IMR-90 (cell line): ENCODE measurements around the gene UBA3. TPM values are rescaled to one million over a fixed set of nuclear protein-coding genes. Genes with fewer than 3 reads are reported as not detected.

Source experiments
- ATAC-seq: fragments of 200-7000 bp; cut with Tn5 transposase; 2 replicates; pipeline ENCODE4 v1.9.1; 2020; ENCODE audit warnings: low read depth, mild to moderate bottlenecking, moderate library complexity
- BruUV-seq: library from RNA; stranded (reverse); fragments of 400-500 nt; replicated peaks from 2 replicates; lab custom pipeline; 2021; lab: Mats Ljungman, UMichigan
- CTCF ChIA-PET: fragments of 300-600 bp; formaldehyde crosslinking; extraction: SDS; loops from one replicate; lab custom pipeline; 2021; ENCODE audit warnings: antibody characterized with exemption; lab: Yijun Ruan, JAX
- POLR2A ChIA-PET: fragments of 300-600 bp; sonication (Branson Sonifier 250); formaldehyde crosslinking; loops from one replicate; lab custom pipeline; 2022; ENCODE audit warnings: antibody characterized with exemption; ENCODE audit not compliant: unreplicated experiment; lab: Charles Lee
- DNase-seq: peaks from one replicate; pipeline ENCODE4 v3.0.0; 2013
- H2AFZ ChIP-seq: replicated peaks from 2 replicates; pipeline ENCODE3; 2013; ENCODE audit warnings: low read length, mild to moderate bottlenecking; ENCODE audit not compliant: poor library complexity
- H2AK5ac ChIP-seq: 2 replicates; pipeline ENCODE4 v1.6.1; 2013; ENCODE audit warnings: low read depth, low read length, inconsistent platforms
- H2AK9ac ChIP-seq: replicated peaks from 2 replicates; pipeline ENCODE3; 2013; ENCODE audit warnings: mild to moderate bottlenecking, low read depth, low read length, moderate library complexity; ENCODE audit not compliant: poor library complexity
- H2BK120ac ChIP-seq: 2 replicates; pipeline ENCODE4 v1.6.1; 2013; ENCODE audit warnings: low read depth, low read length, inconsistent platforms
- H2BK15ac ChIP-seq: 3 replicates; pipeline ENCODE4 v1.6.1; 2013; ENCODE audit warnings: low read depth, low read length, inconsistent platforms
- H2BK20ac ChIP-seq: 2 replicates; pipeline ENCODE4 v1.6.1; 2013; ENCODE audit warnings: low read depth, mild to moderate bottlenecking, inconsistent platforms, low read length, moderate library complexity
- H2BK5ac ChIP-seq: 2 replicates; pipeline ENCODE4 v1.6.1; 2013; ENCODE audit warnings: mild to moderate bottlenecking, low read depth, low read length, inconsistent platforms; ENCODE audit not compliant: poor library complexity, severe bottlenecking
- H3K14ac ChIP-seq: replicated peaks from 2 replicates; pipeline ENCODE4 v1.6.1; 2013; ENCODE audit warnings: low read depth, low read length, inconsistent platforms
- H3K18ac ChIP-seq: 2 replicates; pipeline ENCODE4 v1.6.1; 2013; ENCODE audit warnings: low read depth, low read length, control low read depth
- H3K23ac ChIP-seq: 2 replicates; pipeline ENCODE4 v1.6.1; 2013; ENCODE audit warnings: low read depth, low read length, inconsistent platforms
- H3K27ac ChIP-seq: 2 replicates; pipeline ENCODE4 v1.5.1; 2013; ENCODE audit warnings: mild to moderate bottlenecking, control low read depth, low read length; ENCODE audit not compliant: insufficient read depth
- H3K27me3 ChIP-seq: 2 replicates; pipeline ENCODE4 v1.6.1; 2013; ENCODE audit warnings: low read length; ENCODE audit not compliant: control insufficient read depth, insufficient read depth
- H3K36me3 ChIP-seq: 2 replicates; pipeline ENCODE4 v1.6.1; 2013; ENCODE audit warnings: low read length, mixed read lengths; ENCODE audit not compliant: control insufficient read depth, insufficient read depth
- H3K4ac ChIP-seq: 2 replicates; pipeline ENCODE4 v1.6.1; 2013; ENCODE audit warnings: low read depth, low read length, inconsistent platforms
- H3K4me1 ChIP-seq: 2 replicates; pipeline ENCODE4 v1.6.1; 2013; ENCODE audit warnings: low read length, mixed read lengths; ENCODE audit not compliant: control insufficient read depth, insufficient read depth
- H3K4me2 ChIP-seq: 2 replicates; pipeline ENCODE4 v1.6.1; 2013; ENCODE audit warnings: low read depth, mild to moderate bottlenecking, control low read depth, low read length, moderate library complexity
- H3K4me3 ChIP-seq: 2 replicates; pipeline ENCODE4 v1.5.1; 2013; ENCODE audit warnings: low read depth, mild to moderate bottlenecking, control low read depth, low read length, moderate library complexity; ENCODE audit not compliant: insufficient read depth
- H3K56ac ChIP-seq: 2 replicates; pipeline ENCODE4 v1.6.1; 2013; ENCODE audit warnings: low read length, inconsistent platforms; ENCODE audit not compliant: insufficient read depth; ENCODE audit errors: extremely low read depth
- H3K79me1 ChIP-seq, 2 experiments: 2 replicates each; pipeline ENCODE4 v1.6.1; 2013; ENCODE audit warnings: low read length in 2 of 2, inconsistent platforms in 1 of 2, low read depth in 1 of 2
- H3K9ac ChIP-seq: 2 replicates; pipeline ENCODE4 v1.6.1; 2013; ENCODE audit warnings: low read depth, low read length, control low read depth
- H3K9me1 ChIP-seq: 2 replicates; pipeline ENCODE4 v1.6.1; 2013; ENCODE audit warnings: low read length, inconsistent platforms; ENCODE audit not compliant: insufficient read depth
- H3K9me3 ChIP-seq: 2 replicates; pipeline ENCODE4 v1.6.1; 2013; ENCODE audit warnings: low read length; ENCODE audit not compliant: control insufficient read depth, insufficient read depth
- H4K20me1 ChIP-seq: 2 replicates; pipeline ENCODE4 v1.6.1; 2013; ENCODE audit warnings: low read length, inconsistent platforms; ENCODE audit not compliant: insufficient read depth
- H4K5ac ChIP-seq: 2 replicates; pipeline ENCODE4 v1.6.1; 2013; ENCODE audit warnings: mild to moderate bottlenecking, low read depth, low read length, control low read depth
- H4K8ac ChIP-seq, 2 experiments: 2 replicates each; pipeline ENCODE4 v1.6.1; 2013; ENCODE audit warnings: low read depth in 2 of 2, low read length in 2 of 2, control low read depth in 1 of 2, inconsistent platforms in 1 of 2
- H4K91ac ChIP-seq: 2 replicates; pipeline ENCODE4 v1.6.1; 2013; ENCODE audit warnings: low read depth, low read length, inconsistent platforms; ENCODE audit not compliant: insufficient read depth
- BHLHE40 ChIP-seq: fragments of 150-350 bp; IDR thresholded peaks from 2 replicates; pipeline ENCODE4 v1.6.1; 2016; ENCODE audit warnings: mild to moderate bottlenecking, low read depth, low read length
- CEBPB ChIP-seq: IDR thresholded peaks from 2 replicates; pipeline ENCODE4 v1.6.1; 2012; ENCODE audit warnings: low read depth, low read length, improper control_type of control experiment
- CHD1 ChIP-seq: IDR thresholded peaks from 2 replicates; pipeline ENCODE4 v1.6.1; 2012; ENCODE audit warnings: low read depth, low read length, improper control_type of control experiment
- CTCF ChIP-seq: conservative IDR thresholded peaks from 2 replicates; pipeline ENCODE4 v1.5.1; 2012; ENCODE audit warnings: mild to moderate bottlenecking, low read depth, low read length, improper control_type of control experiment
- FOS ChIP-seq: fragments of 150-350 bp; IDR thresholded peaks from 2 replicates; pipeline ENCODE4 v1.6.1; 2016; ENCODE audit warnings: low read depth, low read length
- MAFK ChIP-seq: IDR thresholded peaks from 2 replicates; pipeline ENCODE4 v1.6.1; 2012; ENCODE audit warnings: low read depth, low read length, improper control_type of control experiment
- MAZ ChIP-seq: IDR thresholded peaks from 2 replicates; pipeline ENCODE4 v1.6.1; 2012; ENCODE audit warnings: low read depth, mild to moderate bottlenecking, low read length, improper control_type of control experiment, moderate library complexity, borderline replicate concordance
- MXI1 ChIP-seq: IDR thresholded peaks from 2 replicates; pipeline ENCODE4 v1.6.1; 2012; ENCODE audit warnings: low read depth, mild to moderate bottlenecking, low read length, moderate library complexity, borderline replicate concordance
- NFE2L2 ChIP-seq: fragments of 150-350 bp; IDR thresholded peaks from 2 replicates; pipeline ENCODE4 v1.6.1; 2016; ENCODE audit warnings: low read depth, mild to moderate bottlenecking, low read length
- POLR2A ChIP-seq: IDR thresholded peaks from 2 replicates; pipeline ENCODE4 v1.6.1; 2012; ENCODE audit warnings: mild to moderate bottlenecking, low read depth, low read length
- RAD21 ChIP-seq: IDR thresholded peaks from 2 replicates; pipeline ENCODE4 v1.6.1; 2012; ENCODE audit warnings: low read length, improper control_type of control experiment
- RCOR1 ChIP-seq: IDR thresholded peaks from 2 replicates; pipeline ENCODE4 v1.6.1; 2012; ENCODE audit warnings: mild to moderate bottlenecking, low read length, improper control_type of control experiment; ENCODE audit not compliant: insufficient replicate concordance
- RFX5 ChIP-seq: IDR thresholded peaks from 2 replicates; pipeline ENCODE4 v1.8.0; 2012; ENCODE audit warnings: low read depth, mild to moderate bottlenecking, low read length, moderate library complexity
- SMC3 ChIP-seq: fragments of 150-350 bp; IDR thresholded peaks from 2 replicates; pipeline ENCODE4 v1.6.1; 2016; ENCODE audit warnings: low read depth, mild to moderate bottlenecking, antibody characterized with exemption, low read length, moderate library complexity
- WGBS, 2 experiments: methylation state at CpG; one replicate each; pipeline versions ENCODE4 v1.1.5 to v1.1.7; 2013; ENCODE audit warnings: missing lambda C conversion rate in 2 of 2; ENCODE audit not compliant: insufficient read length in 1 of 2; ENCODE audit errors: extremely low coverage in 2 of 2; 5-methylcytosine and 5-hydroxymethylcytosine counted together
- dilution Hi-C: fragments of 300-500 bp; cut with HindIII; formaldehyde crosslinking; loops from one replicate; pipeline ENCODE4 v1.14.3; 2018; ENCODE audit warnings: low sequenced_read_pairs; ENCODE audit not compliant: unreplicated experiment
- in situ Hi-C: fragments of 300-500 bp; cut with MboI; formaldehyde crosslinking; loops from 3 replicates; pipeline ENCODE4 v1.14.3; 2019; ENCODE audit warnings: low sequenced_read_pairs, inconsistent platforms, mixed read lengths
- intact Hi-C: fragments of 100-400 bp; cut with micrococcal nuclease; formaldehyde crosslinking; loops from 2 replicates; pipeline ENCODE4 v1.10.0; 2022
- polyA plus RNA-seq, 3 experiments: library from polyadenylated mRNA; depleted of rRNA; stranded (reverse); fragments of >200 nt; gene quantifications; 2 replicates each; pipeline ENCODE4 v1.2.3, GENCODE V29; 2012; ENCODE audit warnings: low replicate concordance in 1 of 3
- total RNA-seq: library from RNA; depleted of rRNA; stranded (reverse); fragments of >200 nt; gene quantifications from 2 replicates; pipeline ENCODE4 v1.2.3, GENCODE V29; 2012
- TF ChIP-seq, protein P1 (sequence below): fragments of 150-350 bp; IDR thresholded peaks from 2 replicates; pipeline ENCODE4 v1.6.1; 2017; ENCODE audit warnings: mild to moderate bottlenecking, antibody characterized with exemption, low read length, low read depth
- TF ChIP-seq, protein P2 (sequence below): fragments of 150-350 bp; IDR thresholded peaks from 2 replicates; pipeline ENCODE4 v1.6.1; 2016; ENCODE audit warnings: low read depth, mild to moderate bottlenecking, low read length, moderate library complexity, borderline replicate concordance

Gene UBA3
- total and polyA plus RNA-seq, 2 of the 4 experiments (the other 2 are of a cell fraction): 51.8 to 64.3 TPM

- no peak for TF ChIP-seq MAFK
- peak; percentile 72 for TF ChIP-seq CEBPB
- TF ChIP-seq POLR2A: no peak
- TF ChIP-seq MAZ: no peak
- TF ChIP-seq BHLHE40: no peak
- no peak for TF ChIP-seq RFX5
- TF ChIP-seq CTCF: no peak
- no peak for TF ChIP-seq MXI1
- TF ChIP-seq RAD21: no peak
- TF ChIP-seq CHD1: no peak
- TF ChIP-seq, protein P1, sequence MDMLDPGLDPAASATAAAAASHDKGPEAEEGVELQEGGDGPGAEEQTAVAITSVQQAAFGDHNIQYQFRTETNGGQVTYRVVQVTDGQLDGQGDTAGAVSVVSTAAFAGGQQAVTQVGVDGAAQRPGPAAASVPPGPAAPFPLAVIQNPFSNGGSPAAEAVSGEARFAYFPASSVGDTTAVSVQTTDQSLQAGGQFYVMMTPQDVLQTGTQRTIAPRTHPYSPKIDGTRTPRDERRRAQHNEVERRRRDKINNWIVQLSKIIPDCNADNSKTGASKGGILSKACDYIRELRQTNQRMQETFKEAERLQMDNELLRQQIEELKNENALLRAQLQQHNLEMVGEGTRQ: no peak
- no peak for TF ChIP-seq SMC3
- TF ChIP-seq, protein P2, sequence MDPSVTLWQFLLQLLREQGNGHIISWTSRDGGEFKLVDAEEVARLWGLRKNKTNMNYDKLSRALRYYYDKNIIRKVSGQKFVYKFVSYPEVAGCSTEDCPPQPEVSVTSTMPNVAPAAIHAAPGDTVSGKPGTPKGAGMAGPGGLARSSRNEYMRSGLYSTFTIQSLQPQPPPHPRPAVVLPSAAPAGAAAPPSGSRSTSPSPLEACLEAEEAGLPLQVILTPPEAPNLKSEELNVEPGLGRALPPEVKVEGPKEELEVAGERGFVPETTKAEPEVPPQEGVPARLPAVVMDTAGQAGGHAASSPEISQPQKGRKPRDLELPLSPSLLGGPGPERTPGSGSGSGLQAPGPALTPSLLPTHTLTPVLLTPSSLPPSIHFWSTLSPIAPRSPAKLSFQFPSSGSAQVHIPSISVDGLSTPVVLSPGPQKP: no peak
- TF ChIP-seq NFE2L2: no peak
- 0 out of 2 replicates have a peak, but pooled peaks have one; percentile 17 for TF ChIP-seq FOS
- peak; percentile 32 for TF ChIP-seq RCOR1
- H4K20me1 ChIP-seq: peaks cover 50% of the 10 kb centered on the region; the same call in 1 of the 2 replicates
- H3K14ac ChIP-seq: no peak overlapping the region; the same call in 1 of the 2 replicates
- dilution Hi-C loops: no loop called here
- peak overlapping the region; percentile 7; the same call in 1 of the 2 replicates for H3K56ac ChIP-seq
- in situ Hi-C loops: no loop called here
- H3K4me2 ChIP-seq: peak overlapping the region; percentile 83
- DNase-seq (peak; percentile 84), ATAC-seq (peak; percentile 38)
- peak overlapping the region; percentile 79 for H2BK5ac ChIP-seq
- 0 out of 4 replicates have a peak overlapping the region, but pooled peaks of 1 of the 2 experiments have one; percentile 13 for H4K8ac ChIP-seq
- H3K4me3 ChIP-seq: no peak overlapping the region
- H3K79me1 ChIP-seq: peaks cover 23 to 75% of the 10 kb centered on the region in 2 experiments
- no peak overlapping the region for H2BK20ac ChIP-seq
- no peak overlapping the region for H2AK5ac ChIP-seq
- POLR2A ChIA-PET: no interaction called here
- peaks cover 19% of the 10 kb centered on the region for H3K4me1 ChIP-seq
- no peak overlapping the region for H3K23ac ChIP-seq
- no peaks in the 10 kb centered on the region for H3K9me3 ChIP-seq
- H2BK15ac ChIP-seq: no peak overlapping the region
- 40% methylated on average over 1 of the region's 3 CpGs; no CpG with 5 or more reads in 1 of the 2 experiments for WGBS, 2 experiments
- no peak overlapping the region for H2BK120ac ChIP-seq
- peak overlapping the region; percentile 77; the same call in 1 of the 2 replicates for H3K4ac ChIP-seq
- no peaks in the 10 kb centered on the region for H3K27me3 ChIP-seq
- intact Hi-C loops: no loop called here
- H4K91ac ChIP-seq: no peak overlapping the region
- no TSS peak for BruUV-seq
- H4K5ac ChIP-seq: no peak overlapping the region
- peak overlapping the region; percentile 85; the same call in 1 of the 2 replicates for H3K18ac ChIP-seq
- CTCF ChIA-PET: no interaction called here
- no peak overlapping the region for H3K9ac ChIP-seq
- H3K27ac ChIP-seq: peak overlapping the region; percentile 75; the same call in 1 of the 2 replicates
- peaks cover 4% of the 10 kb centered on the region for H3K36me3 ChIP-seq
- H2AK9ac ChIP-seq: no peak overlapping the region
- H3K9me1 ChIP-seq: peaks cover 28% of the 10 kb centered on the region
- H2AFZ ChIP-seq: no peak overlapping the region
Observed at GRCh38 chr3:69090021-69090420, 9.9 kb upstream of the UBA3 start.
